H1 (cell line): ENCODE results near the gene ARHGAP22.

Experiments used
- ATF3 ChIP-seq: IDR thresholded peaks from 2 replicates; pipeline ENCODE4 v1.6.1; 2011; ENCODE audit warnings: low read depth, mild to moderate bottlenecking, low read length; ENCODE audit not compliant: insufficient read depth
- CTCF ChIP-seq, 3 experiments: IDR thresholded peaks; 1 replicate in 2 of 3; 2 replicates in 1 of 3; pipeline versions ENCODE4 v1.5.1 to v1.6.1; 2011; ENCODE audit warnings: low read length in 3 of 3, mild to moderate bottlenecking in 3 of 3, inconsistent platforms in 2 of 3, low read depth in 1 of 3, moderate library complexity in 1 of 3; ENCODE audit not compliant: insufficient read depth in 1 of 3; ENCODE audit errors: control extremely low read depth in 1 of 3
- FOSL1 ChIP-seq: IDR thresholded peaks from 2 replicates; pipeline ENCODE4 v1.6.1; 2011; ENCODE audit warnings: mild to moderate bottlenecking, low read depth, low read length, moderate library complexity; ENCODE audit not compliant: insufficient read depth
- POLR2AphosphoS5 ChIP-seq: IDR thresholded peaks from 2 replicates; pipeline ENCODE4 v1.6.1; 2011; ENCODE audit warnings: low read depth, low read length
- POU5F1 ChIP-seq: IDR thresholded peaks from 2 replicates; pipeline ENCODE4 v1.6.1; 2011; ENCODE audit warnings: low read depth, mild to moderate bottlenecking, low read length, moderate library complexity

- TF ChIP-seq POU5F1 = no peak
- no peak for TF ChIP-seq ATF3
- TF ChIP-seq POLR2AphosphoS5 = no peak
- no peak for TF ChIP-seq CTCF (IDR thresholded peaks at IDR 0.05; ENCODE audit: control extremely low read depth in 1 of 3, insufficient read depth in 1 of 3, low read depth in 1 of 3, low read length in 3 of 3)
- TF ChIP-seq FOSL1 = no peak
Measured at GRCh38 chr10:48623607-48624132, 18.8 kb upstream of the ARHGAP22 start.
